GM18873 (cell line): ENCODE data around the gene KRT36.

Experiments used
- ATAC-seq: cut with Tn5 transposase; IDR thresholded peaks from one replicate; pipeline ENCODE4 v1.9.1; 2021; ENCODE audit warnings: mild to moderate bottlenecking, moderate library complexity, moderate number of reproducible peaks; ENCODE audit not compliant: unreplicated experiment, low FRiP score

KRT36 gene

GRCh38 chr17:41504246-41504977, 14.7 kb upstream of the KRT36 start:
- no peak for ATAC-seq

GRCh38 chr17:41503202-41503601, 13.5 kb upstream of the KRT36 start:
- no peak for ATAC-seq

GRCh38 chr17:41500131-41500911, 10.6 kb upstream of the KRT36 start:
- no peak for ATAC-seq

GRCh38 chr17:41499714-41500113, 10.0 kb upstream of the KRT36 start:
- no peak for ATAC-seq

- no peak for ATAC-seq
These were observed 8.6 kb upstream of the KRT36 start for GRCh38 chr17:41498276-41498675.

GRCh38 chr17:41496803-41497484, 7.2 kb upstream of the KRT36 start:
- ATAC-seq: no peak

- ATAC-seq: no peak
These were observed 4.8 kb upstream of the KRT36 start for GRCh38 chr17:41494524-41494923.

- no peak for ATAC-seq
These were observed 3.1 kb upstream of the KRT36 start for GRCh38 chr17:41492771-41493170.

- ATAC-seq: no peak
These were observed 2.6 kb upstream of the KRT36 start for GRCh38 chr17:41492351-41492750.

- ATAC-seq: no peak
These were observed 1.8 kb upstream of the KRT36 start for GRCh38 chr17:41491476-41491875.

- ATAC-seq: no peak
These were observed 585 bp upstream of the KRT36 start for GRCh38 chr17:41490000-41490990.

GRCh38 chr17:41486809-41487530, 2.7 kb downstream of the KRT36 start:
- no peak for ATAC-seq

- ATAC-seq: no peak
These were observed 3.4 kb downstream of the KRT36 start for GRCh38 chr17:41486316-41486715.

- ATAC-seq: no peak
These were observed 4.5 kb downstream of the KRT36 start for GRCh38 chr17:41484920-41485904.

- no peak for ATAC-seq
These were observed 5.5 kb downstream of the KRT36 start for GRCh38 chr17:41483991-41484826.

- ATAC-seq: no peak
These were observed 6.2 kb downstream of the KRT36 start for GRCh38 chr17:41483531-41483930.

- no peak for ATAC-seq
These were observed 8.7 kb downstream of the KRT36 start, which contains the start of gene KRT35 for GRCh38 chr17:41481036-41481435. KRT35 (minus strand) TSS chr17:41481151; CDS start chr17:41481097, 54 bp downstream.
